GM20000 (cell line): ENCODE results near the gene GRK6.
A peak's percentile ranks its signal among the peaks of the same experiment; 100 is the strongest.

ENCODE experiments used
- DNase-seq: peaks from one replicate; pipeline ENCODE4 v3.0.0; 2012; ENCODE audit warnings: low spot score
- TF ChIP-seq, protein P1 (sequence below): IDR thresholded peaks from 2 replicates; pipeline ENCODE4 v1.5.1; 2012; ENCODE audit warnings: mild to moderate bottlenecking, control low read depth; ENCODE audit errors: extremely low read depth, missing control alignments

Gene GRK6

DNA sequence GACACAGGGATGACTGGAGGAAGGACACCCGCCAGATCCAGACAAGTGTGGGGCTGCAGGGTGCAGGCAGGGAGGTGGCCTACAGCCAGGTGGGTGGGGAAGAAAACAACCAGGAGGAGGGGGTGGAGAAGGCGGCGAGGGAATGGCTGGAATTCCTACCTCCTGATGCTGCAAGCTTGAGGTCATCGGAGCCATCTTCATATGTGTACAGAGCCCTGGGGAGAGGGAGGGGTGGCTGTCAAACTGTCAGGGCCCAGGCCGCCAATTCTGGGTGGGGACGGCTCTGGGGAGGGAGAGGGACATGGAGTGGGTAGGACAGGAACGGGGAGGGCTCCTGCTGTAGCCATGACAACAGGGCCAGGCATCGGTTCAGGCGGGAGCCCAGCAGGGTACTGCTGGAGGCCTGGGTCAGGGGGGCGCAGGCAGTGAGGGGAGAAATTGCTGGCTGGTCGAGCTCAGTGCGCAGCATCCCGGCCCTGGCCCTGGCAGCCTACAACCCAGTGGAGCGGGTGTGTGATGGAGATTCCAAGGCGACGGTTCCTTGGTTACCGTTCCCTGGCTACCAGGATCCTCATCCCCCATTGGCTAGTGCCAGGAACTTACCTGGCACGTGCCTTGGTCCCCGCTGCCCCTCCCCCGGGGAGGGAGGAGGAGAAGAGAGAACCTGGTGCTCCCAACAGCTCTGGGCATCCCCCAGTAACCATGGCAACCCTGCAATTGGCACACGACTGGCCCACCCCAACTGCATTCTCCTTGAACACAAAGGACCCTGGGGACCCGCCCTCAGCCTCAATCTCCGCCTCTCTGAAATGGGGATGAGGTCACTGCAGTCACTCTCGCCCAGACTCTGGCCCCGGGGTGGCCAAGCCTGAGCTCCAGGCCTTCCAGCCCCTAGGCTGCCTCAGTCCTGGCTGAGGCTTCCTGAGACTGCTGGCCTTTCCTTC lies 42.5 kb downstream of the GRK6 start:
- TF ChIP-seq, protein P1, sequence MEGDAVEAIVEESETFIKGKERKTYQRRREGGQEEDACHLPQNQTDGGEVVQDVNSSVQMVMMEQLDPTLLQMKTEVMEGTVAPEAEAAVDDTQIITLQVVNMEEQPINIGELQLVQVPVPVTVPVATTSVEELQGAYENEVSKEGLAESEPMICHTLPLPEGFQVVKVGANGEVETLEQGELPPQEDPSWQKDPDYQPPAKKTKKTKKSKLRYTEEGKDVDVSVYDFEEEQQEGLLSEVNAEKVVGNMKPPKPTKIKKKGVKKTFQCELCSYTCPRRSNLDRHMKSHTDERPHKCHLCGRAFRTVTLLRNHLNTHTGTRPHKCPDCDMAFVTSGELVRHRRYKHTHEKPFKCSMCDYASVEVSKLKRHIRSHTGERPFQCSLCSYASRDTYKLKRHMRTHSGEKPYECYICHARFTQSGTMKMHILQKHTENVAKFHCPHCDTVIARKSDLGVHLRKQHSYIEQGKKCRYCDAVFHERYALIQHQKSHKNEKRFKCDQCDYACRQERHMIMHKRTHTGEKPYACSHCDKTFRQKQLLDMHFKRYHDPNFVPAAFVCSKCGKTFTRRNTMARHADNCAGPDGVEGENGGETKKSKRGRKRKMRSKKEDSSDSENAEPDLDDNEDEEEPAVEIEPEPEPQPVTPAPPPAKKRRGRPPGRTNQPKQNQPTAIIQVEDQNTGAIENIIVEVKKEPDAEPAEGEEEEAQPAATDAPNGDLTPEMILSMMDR: no peak
- peak; percentile 38 for DNase-seq

DNA sequence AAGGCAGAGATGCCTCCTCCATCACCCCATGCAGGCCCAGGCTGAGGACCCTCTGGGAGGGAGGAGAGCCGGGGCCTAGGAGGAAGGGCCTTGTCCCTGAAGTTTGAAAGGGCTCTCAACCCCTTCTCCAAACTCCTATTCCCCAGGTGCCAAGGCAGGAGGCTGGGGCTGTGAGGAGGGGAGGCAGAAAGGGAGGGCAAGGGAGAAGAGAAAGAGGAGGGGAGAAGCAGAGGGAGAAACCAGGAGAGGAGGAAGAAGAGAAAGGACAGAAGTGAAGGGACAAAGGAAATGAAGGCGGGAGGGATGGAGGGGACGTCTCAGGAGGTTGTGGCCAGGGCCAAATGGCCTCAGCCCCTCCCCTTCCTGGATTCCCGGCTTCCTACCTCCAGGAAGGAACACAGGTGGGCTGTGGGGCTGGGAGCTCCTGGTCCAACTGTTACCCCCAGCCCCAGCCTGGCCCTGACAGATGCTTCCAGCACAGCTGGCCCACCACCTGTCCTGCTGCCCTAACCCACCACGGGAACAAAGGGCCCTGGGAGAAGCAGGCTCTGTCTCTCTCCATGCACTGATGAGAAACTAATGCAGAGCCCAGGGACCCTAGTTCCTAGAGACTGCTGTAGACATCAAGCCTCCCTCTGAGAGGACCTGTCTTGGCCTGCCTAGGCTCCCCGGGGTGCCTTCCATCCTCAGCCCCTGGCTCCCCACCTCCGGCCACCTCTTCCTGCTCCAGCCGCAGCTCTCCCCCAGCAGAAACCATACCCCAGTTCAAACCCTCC lies 43.5 kb downstream of the GRK6 start:
- TF ChIP-seq, protein P1: no peak
- no peak for DNase-seq

DNA sequence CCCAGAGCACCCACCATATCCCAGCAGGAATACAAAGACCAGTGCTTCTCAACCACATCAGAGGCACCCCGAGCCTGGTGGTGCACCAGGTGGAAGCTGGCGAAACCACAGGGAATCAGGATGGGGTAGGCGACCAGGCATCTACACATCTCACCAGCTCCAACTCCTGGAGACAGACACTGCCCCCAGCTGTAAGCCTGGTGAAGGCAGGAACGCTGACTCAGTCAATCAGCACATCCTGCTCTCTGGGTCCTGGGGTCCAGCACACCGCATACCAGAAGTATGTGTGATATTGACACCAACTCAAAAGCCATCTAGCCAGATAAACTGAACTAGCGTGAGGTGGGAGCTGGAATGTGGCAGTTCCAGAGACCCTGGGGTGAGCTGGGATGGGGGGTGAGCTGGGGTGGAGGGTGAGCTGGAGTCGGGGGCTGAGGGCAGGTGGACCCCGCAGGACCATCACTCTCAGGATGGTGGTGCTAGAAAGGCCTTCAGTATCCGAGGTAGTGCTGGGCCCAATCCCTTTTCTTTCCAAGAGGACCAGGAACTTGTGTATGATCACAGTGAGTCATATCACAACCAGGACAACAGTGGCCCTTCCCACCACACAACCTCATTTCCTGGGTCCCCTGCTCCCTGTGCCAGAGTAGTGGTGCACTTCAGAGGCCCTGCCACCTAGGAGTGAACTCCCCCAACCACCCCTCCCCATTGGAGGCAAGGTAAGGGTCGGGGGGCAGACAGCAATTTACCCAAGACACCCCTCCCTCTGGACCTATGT lies 44.5 kb downstream of the GRK6 start:
- TF ChIP-seq, protein P1: no peak
- DNase-seq: no peak

DNA sequence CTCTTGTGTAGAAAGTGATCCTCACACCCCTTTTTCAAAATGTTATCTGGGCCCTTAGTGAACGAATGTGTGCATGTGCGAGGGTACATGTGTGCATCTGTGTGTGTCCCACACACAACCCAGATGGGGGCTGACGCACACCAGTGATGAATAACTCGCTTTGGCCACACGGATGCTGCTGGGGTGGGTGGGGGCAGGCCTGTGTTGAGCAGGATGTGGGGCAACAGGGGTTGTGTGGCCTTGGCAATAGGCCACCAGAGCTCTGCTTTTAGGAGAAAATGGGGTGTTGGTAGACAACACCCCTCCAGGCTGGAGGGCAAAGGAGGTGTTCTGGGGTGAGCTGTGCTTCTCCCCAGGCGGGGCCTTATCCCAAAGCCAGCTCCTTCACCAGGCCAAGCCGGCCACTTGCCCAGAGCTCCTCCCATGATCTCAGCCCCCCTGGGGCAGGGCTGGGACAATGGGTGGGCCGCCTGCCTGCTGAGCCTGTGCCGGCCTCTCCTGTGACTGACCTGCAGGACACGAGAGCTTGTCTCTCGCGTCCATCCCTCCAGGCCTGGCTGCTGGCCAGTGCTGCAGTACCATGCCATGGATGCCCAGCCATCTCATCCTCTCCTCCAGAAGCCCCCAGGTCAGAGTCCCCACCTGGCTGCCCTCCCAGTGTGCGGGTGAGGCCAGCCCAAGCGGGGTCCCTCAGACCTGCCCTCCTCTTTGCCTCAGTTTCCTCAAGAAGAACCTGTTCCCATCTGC lies 45.3 kb downstream of the GRK6 start:
- TF ChIP-seq, protein P1: no peak
- DNase-seq: no peak

DNA sequence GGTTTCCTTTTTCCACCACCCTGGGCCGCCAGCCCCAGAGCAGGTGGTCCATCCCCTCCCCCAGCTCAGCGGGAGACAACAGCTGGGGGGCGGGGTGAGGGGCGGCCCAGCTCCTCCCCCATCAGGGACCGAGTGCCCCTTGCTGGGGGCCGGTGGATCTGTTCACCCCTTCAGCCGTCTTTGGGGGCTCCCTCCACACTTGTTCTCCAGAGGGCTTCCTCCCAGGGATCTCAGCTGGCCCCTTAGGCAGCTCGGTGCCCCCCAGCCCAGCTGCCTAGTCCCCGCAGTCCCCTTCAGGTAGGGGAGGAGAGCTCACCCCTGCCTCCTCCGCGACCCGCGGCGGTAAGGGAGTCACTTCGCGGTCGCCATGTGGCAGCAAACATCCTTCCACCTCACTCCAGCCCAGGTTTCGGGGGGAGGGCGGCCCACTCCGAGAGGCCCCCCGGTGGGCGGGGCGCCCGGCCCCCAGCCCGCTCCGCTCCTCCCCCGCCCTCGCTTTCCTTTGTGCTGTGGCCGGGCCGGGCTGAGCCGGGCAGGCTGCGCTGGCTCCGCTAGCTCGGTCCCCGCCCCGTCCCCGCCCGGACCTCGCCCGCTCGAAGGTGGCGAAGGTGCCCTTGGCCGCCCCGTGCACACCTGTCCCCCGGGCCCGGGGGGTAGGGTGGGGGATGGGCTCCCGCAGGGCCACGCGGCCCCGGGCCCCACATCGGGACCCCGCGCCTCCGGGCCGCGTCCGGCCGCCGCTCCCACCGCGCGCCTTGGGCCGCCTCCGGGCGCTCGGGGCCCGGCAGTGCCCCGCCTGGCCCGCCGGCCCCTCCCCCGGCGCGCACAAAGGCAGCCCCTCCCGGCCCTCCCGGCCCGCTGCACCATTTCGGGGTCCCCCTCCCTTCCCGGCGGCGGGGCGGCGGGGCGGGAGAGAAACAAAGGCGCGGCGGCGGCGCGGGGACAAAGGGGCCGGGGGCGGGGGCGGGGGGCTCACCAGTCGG lies 46.3 kb downstream of the GRK6 start:
- TF ChIP-seq, protein P1: no peak
- peak; percentile 94 for DNase-seq
